H1 (cell line): ENCODE results near the gene FCMR. TPM values are rescaled to one million over a fixed set of nuclear protein-coding genes. Genes with fewer than 3 reads are reported as not detected.

Experiments
- CBX8 ChIP-seq: fragments of 300-800, 300-1000 bp; sonication (generic); IDR thresholded peaks from 2 replicates; pipeline ENCODE4 v1.7.1; 2016; ENCODE audit warnings: low read depth, low read length, borderline replicate concordance
- CREB1 ChIP-seq: IDR thresholded peaks from 2 replicates; pipeline ENCODE4 v1.6.1; 2012; ENCODE audit warnings: inconsistent platforms
- GABPA ChIP-seq: IDR thresholded peaks from 2 replicates; pipeline ENCODE4 v1.6.1; 2011; ENCODE audit warnings: mild to moderate bottlenecking, low read length, moderate library complexity, borderline replicate concordance; ENCODE audit not compliant: insufficient read depth
- NANOG ChIP-seq: IDR thresholded peaks from 2 replicates; pipeline ENCODE4 v1.6.1; 2011; ENCODE audit warnings: low read length, low read depth, mild to moderate bottlenecking, inconsistent platforms; ENCODE audit not compliant: insufficient read depth, poor library complexity, severe bottlenecking
- polyA plus RNA-seq, 7 experiments: library from polyadenylated mRNA; depleted of rRNA in 3 of 7; stranded (reverse) in 5 of 7; unstranded in 2 of 7; fragments of >200 nt in 5 of 7; fragments of 200-250 nt in 2 of 7; gene quantifications; 1 replicate in 5 of 7; 2 replicates in 1 of 7; 4 replicates in 1 of 7; pipeline versions ENCODE4 v1.2.1 to v1.2.3, GENCODE V29; 2011 to 2013; ENCODE audit warnings: missing spikeins in 2 of 7, mixed read lengths in 2 of 7
- total RNA-seq: library from RNA; stranded (reverse); fragmentation: NEBNext Ultra II Directional; extraction: Animal tissue kit (Norgen Biotek cat#: 25700); gene quantifications from 2 replicates; pipeline ENCODE4 v1.2.1, GENCODE V29; 2021
- TF ChIP-seq, protein P1 (sequence below): fragments of 300-600 bp; sonication (generic); IDR thresholded peaks from 2 replicates; pipeline ENCODE4 v1.7.1; 2012; ENCODE audit warnings: low read length, moderate library complexity, mild to moderate bottlenecking, inconsistent platforms; ENCODE audit not compliant: insufficient replicate concordance

Gene FCMR
- total and polyA plus RNA-seq, 2 of the 8 experiments (the other 6 are each of a cell fraction or from before 2014, with no cell fraction given), result 0.53 TPM; not detected in 1

DNA sequence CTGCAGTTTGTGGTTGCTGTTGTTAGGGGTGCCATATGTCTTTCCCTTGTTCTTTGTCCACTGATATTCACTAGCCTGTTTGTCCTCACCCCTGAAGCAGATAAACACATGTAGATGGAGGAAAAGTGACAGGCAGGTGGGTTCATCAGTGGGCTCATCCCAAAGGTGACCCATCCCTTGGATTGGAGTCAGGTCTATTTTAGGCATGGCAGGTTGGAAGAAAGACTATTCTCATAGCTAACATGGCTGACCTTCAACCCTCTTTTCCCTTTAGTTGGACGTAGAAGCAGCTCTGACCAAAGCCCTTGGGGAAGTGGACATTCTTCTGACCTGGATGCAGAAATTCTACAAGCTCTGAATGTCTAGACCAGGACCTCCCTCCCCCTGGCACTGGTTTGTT is 19.0 kb downstream of the FCMR start (continued):
- TF ChIP-seq, protein P1, sequence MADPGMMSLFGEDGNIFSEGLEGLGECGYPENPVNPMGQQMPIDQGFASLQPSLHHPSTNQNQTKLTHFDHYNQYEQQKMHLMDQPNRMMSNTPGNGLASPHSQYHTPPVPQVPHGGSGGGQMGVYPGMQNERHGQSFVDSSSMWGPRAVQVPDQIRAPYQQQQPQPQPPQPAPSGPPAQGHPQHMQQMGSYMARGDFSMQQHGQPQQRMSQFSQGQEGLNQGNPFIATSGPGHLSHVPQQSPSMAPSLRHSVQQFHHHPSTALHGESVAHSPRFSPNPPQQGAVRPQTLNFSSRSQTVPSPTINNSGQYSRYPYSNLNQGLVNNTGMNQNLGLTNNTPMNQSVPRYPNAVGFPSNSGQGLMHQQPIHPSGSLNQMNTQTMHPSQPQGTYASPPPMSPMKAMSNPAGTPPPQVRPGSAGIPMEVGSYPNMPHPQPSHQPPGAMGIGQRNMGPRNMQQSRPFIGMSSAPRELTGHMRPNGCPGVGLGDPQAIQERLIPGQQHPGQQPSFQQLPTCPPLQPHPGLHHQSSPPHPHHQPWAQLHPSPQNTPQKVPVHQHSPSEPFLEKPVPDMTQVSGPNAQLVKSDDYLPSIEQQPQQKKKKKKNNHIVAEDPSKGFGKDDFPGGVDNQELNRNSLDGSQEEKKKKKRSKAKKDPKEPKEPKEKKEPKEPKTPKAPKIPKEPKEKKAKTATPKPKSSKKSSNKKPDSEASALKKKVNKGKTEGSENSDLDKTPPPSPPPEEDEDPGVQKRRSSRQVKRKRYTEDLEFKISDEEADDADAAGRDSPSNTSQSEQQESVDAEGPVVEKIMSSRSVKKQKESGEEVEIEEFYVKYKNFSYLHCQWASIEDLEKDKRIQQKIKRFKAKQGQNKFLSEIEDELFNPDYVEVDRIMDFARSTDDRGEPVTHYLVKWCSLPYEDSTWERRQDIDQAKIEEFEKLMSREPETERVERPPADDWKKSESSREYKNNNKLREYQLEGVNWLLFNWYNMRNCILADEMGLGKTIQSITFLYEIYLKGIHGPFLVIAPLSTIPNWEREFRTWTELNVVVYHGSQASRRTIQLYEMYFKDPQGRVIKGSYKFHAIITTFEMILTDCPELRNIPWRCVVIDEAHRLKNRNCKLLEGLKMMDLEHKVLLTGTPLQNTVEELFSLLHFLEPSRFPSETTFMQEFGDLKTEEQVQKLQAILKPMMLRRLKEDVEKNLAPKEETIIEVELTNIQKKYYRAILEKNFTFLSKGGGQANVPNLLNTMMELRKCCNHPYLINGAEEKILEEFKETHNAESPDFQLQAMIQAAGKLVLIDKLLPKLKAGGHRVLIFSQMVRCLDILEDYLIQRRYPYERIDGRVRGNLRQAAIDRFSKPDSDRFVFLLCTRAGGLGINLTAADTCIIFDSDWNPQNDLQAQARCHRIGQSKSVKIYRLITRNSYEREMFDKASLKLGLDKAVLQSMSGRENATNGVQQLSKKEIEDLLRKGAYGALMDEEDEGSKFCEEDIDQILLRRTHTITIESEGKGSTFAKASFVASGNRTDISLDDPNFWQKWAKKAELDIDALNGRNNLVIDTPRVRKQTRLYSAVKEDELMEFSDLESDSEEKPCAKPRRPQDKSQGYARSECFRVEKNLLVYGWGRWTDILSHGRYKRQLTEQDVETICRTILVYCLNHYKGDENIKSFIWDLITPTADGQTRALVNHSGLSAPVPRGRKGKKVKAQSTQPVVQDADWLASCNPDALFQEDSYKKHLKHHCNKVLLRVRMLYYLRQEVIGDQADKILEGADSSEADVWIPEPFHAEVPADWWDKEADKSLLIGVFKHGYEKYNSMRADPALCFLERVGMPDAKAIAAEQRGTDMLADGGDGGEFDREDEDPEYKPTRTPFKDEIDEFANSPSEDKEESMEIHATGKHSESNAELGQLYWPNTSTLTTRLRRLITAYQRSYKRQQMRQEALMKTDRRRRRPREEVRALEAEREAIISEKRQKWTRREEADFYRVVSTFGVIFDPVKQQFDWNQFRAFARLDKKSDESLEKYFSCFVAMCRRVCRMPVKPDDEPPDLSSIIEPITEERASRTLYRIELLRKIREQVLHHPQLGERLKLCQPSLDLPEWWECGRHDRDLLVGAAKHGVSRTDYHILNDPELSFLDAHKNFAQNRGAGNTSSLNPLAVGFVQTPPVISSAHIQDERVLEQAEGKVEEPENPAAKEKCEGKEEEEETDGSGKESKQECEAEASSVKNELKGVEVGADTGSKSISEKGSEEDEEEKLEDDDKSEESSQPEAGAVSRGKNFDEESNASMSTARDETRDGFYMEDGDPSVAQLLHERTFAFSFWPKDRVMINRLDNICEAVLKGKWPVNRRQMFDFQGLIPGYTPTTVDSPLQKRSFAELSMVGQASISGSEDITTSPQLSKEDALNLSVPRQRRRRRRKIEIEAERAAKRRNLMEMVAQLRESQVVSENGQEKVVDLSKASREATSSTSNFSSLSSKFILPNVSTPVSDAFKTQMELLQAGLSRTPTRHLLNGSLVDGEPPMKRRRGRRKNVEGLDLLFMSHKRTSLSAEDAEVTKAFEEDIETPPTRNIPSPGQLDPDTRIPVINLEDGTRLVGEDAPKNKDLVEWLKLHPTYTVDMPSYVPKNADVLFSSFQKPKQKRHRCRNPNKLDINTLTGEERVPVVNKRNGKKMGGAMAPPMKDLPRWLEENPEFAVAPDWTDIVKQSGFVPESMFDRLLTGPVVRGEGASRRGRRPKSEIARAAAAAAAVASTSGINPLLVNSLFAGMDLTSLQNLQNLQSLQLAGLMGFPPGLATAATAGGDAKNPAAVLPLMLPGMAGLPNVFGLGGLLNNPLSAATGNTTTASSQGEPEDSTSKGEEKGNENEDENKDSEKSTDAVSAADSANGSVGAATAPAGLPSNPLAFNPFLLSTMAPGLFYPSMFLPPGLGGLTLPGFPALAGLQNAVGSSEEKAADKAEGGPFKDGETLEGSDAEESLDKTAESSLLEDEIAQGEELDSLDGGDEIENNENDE, result no peak
- TF ChIP-seq CREB1 (no peak), NANOG (no peak), GABPA (no peak), CBX8 (no peak)
- TF ChIP-seq, all 59 proteins: peak for 0
